Omental fat pad (tissue), 4 donors: ENCODE results near the gene SLC25A47. TPM values are rescaled to one million over a fixed set of nuclear protein-coding genes. Genes with fewer than 3 reads are reported as not detected.

Experiments
- ATAC-seq: fragments of 150-250 bp; one replicate; pipeline ENCODE4 v1.9.1; 2016; ENCODE audit warnings: mild to moderate bottlenecking, moderate library complexity; ENCODE audit not compliant: low FRiP score
- DNase-seq: peaks from one replicate; pipeline ENCODE4 v3.0.0-alpha.2; 2019; ENCODE audit warnings: low spot score
- CTCF ChIP-seq, 3 donors: fragments of 450-650 bp; IDR thresholded peaks; one replicate each; pipeline ENCODE4 v1.5.1; 2016 to 2017; ENCODE audit warnings: antibody characterized with exemption in 3 of 3, mild to moderate bottlenecking in 3 of 3, moderate library complexity in 2 of 3
- total RNA-seq, 4 donors: library from RNA; depleted of rRNA; stranded (reverse); fragments of >200 nt; gene quantifications; one replicate each; pipeline ENCODE4 v1.1.0, GENCODE V29; 2016

SLC25A47 gene
- total RNA-seq, 4 donors from 2014 or later, result 0.37 TPM; not detected in 3

- ATAC-seq (no peak), DNase-seq (no peak)
- TF ChIP-seq CTCF (IDR thresholded peaks at IDR 0.05), result no peak
Observed at GRCh38 chr14:100290607-100291304, 32.4 kb upstream of the SLC25A47 start.

GRCh38 chr14:100291305-100292075 lies 31.6 kb upstream of the SLC25A47 start:
- DNase-seq, result no peak
- ATAC-seq, result no peak
- TF ChIP-seq CTCF (IDR thresholded peaks at IDR 0.05), result no peak

GRCh38 chr14:100292301-100292775 lies 30.8 kb upstream of the SLC25A47 start:
- no peak for ATAC-seq
- TF ChIP-seq CTCF (IDR thresholded peaks at IDR 0.05), result no peak
- no peak for DNase-seq

- ATAC-seq (no peak), DNase-seq (no peak)
- TF ChIP-seq CTCF (IDR thresholded peaks at IDR 0.05), result no peak
Observed at GRCh38 chr14:100292776-100293461, 30.2 kb upstream of the SLC25A47 start.

- ATAC-seq (no peak), DNase-seq (no peak)
- no peak for TF ChIP-seq CTCF (IDR thresholded peaks at IDR 0.05)
Observed at GRCh38 chr14:100293497-100294212, 29.5 kb upstream of the SLC25A47 start.

GRCh38 chr14:100294213-100294962 lies 28.8 kb upstream of the SLC25A47 start:
- ATAC-seq (peak; percentile 24), DNase-seq (no peak)
- TF ChIP-seq CTCF (IDR thresholded peaks at IDR 0.05), result no peak
